C4-2B (cell line): Measurements from ENCODE around the gene CTNNBL1.

ENCODE experiments used
- ZFX ChIP-seq: fragments of 450-650 bp; IDR thresholded peaks from 2 replicates; pipeline ENCODE4 v1.6.1; 2017
- TF ChIP-seq, protein P1 (sequence below): fragments of 450-650 bp; conservative IDR thresholded peaks from 2 replicates; pipeline ENCODE4 v1.5.1; 2017; ENCODE audit warnings: mild to moderate bottlenecking

DNA sequence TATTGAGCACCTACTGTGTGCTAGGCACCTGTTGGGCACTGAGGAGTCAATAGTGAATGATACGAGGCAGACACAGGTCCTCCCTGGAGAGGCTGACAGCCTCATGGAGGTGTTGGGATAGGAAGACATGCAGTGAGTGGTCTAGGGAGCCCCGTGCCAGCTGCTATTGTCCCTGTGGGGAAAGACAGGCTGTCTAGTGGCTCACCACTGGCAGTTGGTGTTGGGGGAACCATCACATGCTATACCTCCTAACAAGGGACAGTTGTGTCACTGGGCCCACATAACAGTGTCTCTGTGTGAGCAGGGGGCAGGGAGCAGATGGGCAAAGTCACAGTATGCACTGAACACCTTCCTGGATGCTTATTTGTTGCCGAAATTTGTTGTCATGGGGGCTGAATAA lies 45.9 kb upstream of the CTNNBL1 start:
- TF ChIP-seq, protein P1, sequence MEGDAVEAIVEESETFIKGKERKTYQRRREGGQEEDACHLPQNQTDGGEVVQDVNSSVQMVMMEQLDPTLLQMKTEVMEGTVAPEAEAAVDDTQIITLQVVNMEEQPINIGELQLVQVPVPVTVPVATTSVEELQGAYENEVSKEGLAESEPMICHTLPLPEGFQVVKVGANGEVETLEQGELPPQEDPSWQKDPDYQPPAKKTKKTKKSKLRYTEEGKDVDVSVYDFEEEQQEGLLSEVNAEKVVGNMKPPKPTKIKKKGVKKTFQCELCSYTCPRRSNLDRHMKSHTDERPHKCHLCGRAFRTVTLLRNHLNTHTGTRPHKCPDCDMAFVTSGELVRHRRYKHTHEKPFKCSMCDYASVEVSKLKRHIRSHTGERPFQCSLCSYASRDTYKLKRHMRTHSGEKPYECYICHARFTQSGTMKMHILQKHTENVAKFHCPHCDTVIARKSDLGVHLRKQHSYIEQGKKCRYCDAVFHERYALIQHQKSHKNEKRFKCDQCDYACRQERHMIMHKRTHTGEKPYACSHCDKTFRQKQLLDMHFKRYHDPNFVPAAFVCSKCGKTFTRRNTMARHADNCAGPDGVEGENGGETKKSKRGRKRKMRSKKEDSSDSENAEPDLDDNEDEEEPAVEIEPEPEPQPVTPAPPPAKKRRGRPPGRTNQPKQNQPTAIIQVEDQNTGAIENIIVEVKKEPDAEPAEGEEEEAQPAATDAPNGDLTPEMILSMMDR: no peak
- no peak for TF ChIP-seq ZFX
